DND-41 (cell line): ENCODE data around the gene GUCA1A.

Experiments
- ATAC-seq: fragments of 200-7000 bp; cut with Tn5 transposase; 3 replicates; pipeline ENCODE4 v1.9.1; 2021; ENCODE audit warnings: low read depth; ENCODE audit not compliant: insufficient read depth
- DNase-seq: peaks from one replicate; pipeline ENCODE4 v3.0.0-alpha.2; 2020
- H2AFZ ChIP-seq: 2 replicates; pipeline ENCODE4 v1.6.0; 2012; ENCODE audit warnings: low read depth, low read length
- H3K27ac ChIP-seq: 2 replicates; pipeline ENCODE4 v1.5.1; 2012; ENCODE audit warnings: low read length, inconsistent platforms
- H3K27me3 ChIP-seq: fragments of 200-600 bp; sonication (generic); 2 replicates; pipeline ENCODE4 v1.6.0; 2012; ENCODE audit warnings: low read length, mild to moderate bottlenecking, inconsistent platforms; ENCODE audit not compliant: insufficient read depth, poor library complexity
- H3K36me3 ChIP-seq: 2 replicates; pipeline ENCODE4 v1.5.1; 2012; ENCODE audit warnings: low read length, inconsistent platforms; ENCODE audit not compliant: insufficient read depth
- H3K4me1 ChIP-seq: 2 replicates; pipeline ENCODE4 v1.5.1; 2012; ENCODE audit warnings: mild to moderate bottlenecking, low read length; ENCODE audit not compliant: insufficient read depth
- H3K4me2 ChIP-seq: 2 replicates; pipeline ENCODE4 v1.6.0; 2012; ENCODE audit warnings: mild to moderate bottlenecking, moderate library complexity, low read length, inconsistent platforms; ENCODE audit not compliant: insufficient read depth
- H3K4me3 ChIP-seq, 2 experiments: fragments of 200-600 bp in 1 of 2; shearing (Covaris generic) in 1 of 2; 2 replicates each; pipeline ENCODE4 v1.5.1; 2012 to 2016; ENCODE audit warnings: inconsistent platforms in 2 of 2, low read length in 2 of 2, mild to moderate bottlenecking in 2 of 2, low read depth in 1 of 2, moderate library complexity in 1 of 2
- H3K79me2 ChIP-seq: 2 replicates; pipeline ENCODE4 v1.6.0; 2012; ENCODE audit warnings: low read length, inconsistent platforms; ENCODE audit not compliant: insufficient read depth
- H3K9ac ChIP-seq: 2 replicates; pipeline ENCODE4 v1.6.0; 2012; ENCODE audit warnings: low read depth, mild to moderate bottlenecking, inconsistent platforms, low read length, moderate library complexity
- H3K9me3 ChIP-seq: 2 replicates; pipeline ENCODE4 v1.5.1; 2012; ENCODE audit warnings: low read length, moderate library complexity, mild to moderate bottlenecking, inconsistent platforms; ENCODE audit not compliant: insufficient read depth, severe bottlenecking
- H4K20me1 ChIP-seq: 2 replicates; pipeline ENCODE4 v1.6.0; 2012; ENCODE audit warnings: low read length; ENCODE audit not compliant: insufficient read depth
- EZH2 ChIP-seq: IDR thresholded peaks from 3 replicates; pipeline ENCODE4 v1.6.1; 2012; ENCODE audit warnings: borderline replicate concordance, low read depth, mild to moderate bottlenecking, moderate library complexity, low read length, inconsistent platforms; ENCODE audit not compliant: severe bottlenecking
- TF ChIP-seq, protein P1 (sequence below): IDR thresholded peaks from 2 replicates; pipeline ENCODE4 v1.5.1; 2012; ENCODE audit warnings: borderline replicate concordance, low read length, moderate library complexity, mild to moderate bottlenecking; ENCODE audit not compliant: poor library complexity, severe bottlenecking; ENCODE audit errors: extremely low read depth

Gene GUCA1A

DNA sequence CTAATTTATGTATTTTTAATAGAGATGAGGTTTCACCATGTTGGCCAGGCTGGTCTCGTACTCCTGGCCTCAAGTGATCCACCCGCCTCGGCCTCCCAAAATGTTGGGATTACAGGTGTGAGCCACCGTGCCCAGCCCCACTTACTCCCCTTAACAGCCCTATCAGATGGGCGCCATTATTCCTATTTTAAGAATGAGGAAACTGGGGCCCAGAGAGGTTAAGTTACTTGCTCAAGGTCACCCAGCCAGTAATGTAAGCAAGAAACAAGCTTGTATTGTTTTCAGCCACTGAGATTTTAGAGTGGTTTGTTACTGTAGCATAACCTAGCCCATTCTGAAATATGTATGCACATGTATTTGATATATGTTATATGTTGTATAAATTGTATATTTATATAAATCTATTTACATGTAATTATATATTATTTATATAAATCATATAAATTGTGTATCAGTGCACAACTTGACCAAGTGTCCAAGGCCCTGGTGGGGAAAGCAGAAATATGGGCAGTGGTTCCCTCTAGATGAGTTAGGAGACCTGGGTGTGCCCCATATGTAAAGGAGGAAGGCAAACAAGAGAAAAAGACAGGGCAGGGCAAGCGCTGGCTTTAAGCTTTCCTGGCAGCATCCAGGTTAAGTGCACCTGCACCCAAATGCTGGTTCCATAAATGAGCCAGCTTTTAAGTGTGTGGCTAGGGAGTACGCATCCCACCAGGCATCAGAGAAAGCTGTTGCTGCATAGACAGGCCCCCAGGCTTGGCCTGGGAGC is 1.2 kb upstream of the GUCA1A start:
- H3K9ac ChIP-seq: no peak overlapping the region
- H3K4me2 ChIP-seq: no peak overlapping the region
- H3K36me3 ChIP-seq: no peaks in the 10 kb centered on the region
- no peak overlapping the region for H2AFZ ChIP-seq
- DNase-seq: no peak
- ATAC-seq: no peak
- H3K9me3 ChIP-seq: no peaks in the 10 kb centered on the region
- H3K4me1 ChIP-seq: no peaks in the 10 kb centered on the region
- H4K20me1 ChIP-seq: no peaks in the 10 kb centered on the region
- H3K27ac ChIP-seq: no peak overlapping the region
- no peaks in the 10 kb centered on the region for H3K79me2 ChIP-seq
- no peak overlapping the region for H3K4me3 ChIP-seq
- TF ChIP-seq, protein P1, sequence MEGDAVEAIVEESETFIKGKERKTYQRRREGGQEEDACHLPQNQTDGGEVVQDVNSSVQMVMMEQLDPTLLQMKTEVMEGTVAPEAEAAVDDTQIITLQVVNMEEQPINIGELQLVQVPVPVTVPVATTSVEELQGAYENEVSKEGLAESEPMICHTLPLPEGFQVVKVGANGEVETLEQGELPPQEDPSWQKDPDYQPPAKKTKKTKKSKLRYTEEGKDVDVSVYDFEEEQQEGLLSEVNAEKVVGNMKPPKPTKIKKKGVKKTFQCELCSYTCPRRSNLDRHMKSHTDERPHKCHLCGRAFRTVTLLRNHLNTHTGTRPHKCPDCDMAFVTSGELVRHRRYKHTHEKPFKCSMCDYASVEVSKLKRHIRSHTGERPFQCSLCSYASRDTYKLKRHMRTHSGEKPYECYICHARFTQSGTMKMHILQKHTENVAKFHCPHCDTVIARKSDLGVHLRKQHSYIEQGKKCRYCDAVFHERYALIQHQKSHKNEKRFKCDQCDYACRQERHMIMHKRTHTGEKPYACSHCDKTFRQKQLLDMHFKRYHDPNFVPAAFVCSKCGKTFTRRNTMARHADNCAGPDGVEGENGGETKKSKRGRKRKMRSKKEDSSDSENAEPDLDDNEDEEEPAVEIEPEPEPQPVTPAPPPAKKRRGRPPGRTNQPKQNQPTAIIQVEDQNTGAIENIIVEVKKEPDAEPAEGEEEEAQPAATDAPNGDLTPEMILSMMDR: no peak
- no peak for TF ChIP-seq EZH2
- no peaks in the 10 kb centered on the region for H3K27me3 ChIP-seq

DNA sequence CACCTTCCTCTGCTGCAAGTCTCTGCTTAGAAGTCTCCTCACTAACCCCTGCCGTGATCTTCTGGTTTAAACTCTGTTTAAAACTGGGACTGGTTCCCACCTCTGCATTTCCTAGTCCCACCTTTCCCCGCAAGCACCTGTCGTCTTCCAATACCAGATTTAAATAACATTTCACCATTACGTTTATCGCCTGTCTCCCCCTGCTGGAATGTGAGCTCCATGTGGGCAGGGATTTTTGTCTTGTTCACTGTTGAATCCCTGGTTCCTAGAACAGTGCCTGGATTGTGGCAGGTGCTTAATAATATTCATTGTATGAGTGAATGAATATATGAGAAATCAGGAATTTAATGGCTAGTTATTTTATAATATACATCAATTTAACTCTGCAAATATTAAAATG is 2.7 kb downstream of the GUCA1A start:
- no peak overlapping the region for H3K4me2 ChIP-seq
- DNase-seq (peak; percentile 9), ATAC-seq (no peak)
- H3K9ac ChIP-seq: no peak overlapping the region
- no peaks in the 10 kb centered on the region for H4K20me1 ChIP-seq
- no peak overlapping the region for H3K27ac ChIP-seq
- H3K79me2 ChIP-seq: no peaks in the 10 kb centered on the region
- H3K36me3 ChIP-seq: no peaks in the 10 kb centered on the region
- no peak overlapping the region for H2AFZ ChIP-seq
- no peaks in the 10 kb centered on the region for H3K27me3 ChIP-seq
- H3K4me1 ChIP-seq: no peaks in the 10 kb centered on the region
- no peaks in the 10 kb centered on the region for H3K9me3 ChIP-seq
- no peak for TF ChIP-seq EZH2
- TF ChIP-seq, protein P1: peak; percentile 52
- no peak overlapping the region for H3K4me3 ChIP-seq

DNA sequence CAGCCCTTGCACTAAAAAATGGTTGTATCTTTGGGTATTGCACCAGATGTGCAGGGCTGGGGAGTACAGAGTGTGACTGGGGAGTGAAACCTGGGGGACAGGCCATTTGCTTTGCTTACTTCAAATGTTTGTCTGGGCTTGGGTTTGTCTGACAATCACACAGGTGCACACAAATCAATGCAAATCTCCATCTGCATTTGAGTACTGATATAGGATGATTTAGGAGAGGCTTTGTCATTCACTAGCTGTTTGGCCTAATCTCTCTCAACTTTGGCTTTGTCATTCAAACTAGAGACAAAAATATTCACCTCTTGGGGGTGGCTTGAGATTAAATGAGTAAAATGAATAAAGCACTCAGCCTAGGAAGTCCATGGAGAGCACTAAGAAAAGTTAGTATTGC is 3.8 kb downstream of the GUCA1A start:
- no peak for TF ChIP-seq EZH2
- TF ChIP-seq, protein P1: no peak
- Histone ChIP-seq H3K27ac (no peak overlapping the region), H3K9ac (no peak overlapping the region), H2AFZ (no peak overlapping the region), H4K20me1 (no peaks in the 10 kb centered on the region), H3K4me2 (no peak overlapping the region), H3K79me2 (no peaks in the 10 kb centered on the region), H3K4me3 (no peak overlapping the region), H3K27me3 (no peaks in the 10 kb centered on the region), H3K4me1 (no peaks in the 10 kb centered on the region), H3K36me3 (no peaks in the 10 kb centered on the region), H3K9me3 (no peaks in the 10 kb centered on the region)
- ATAC-seq (no peak), DNase-seq (no peak)
